Ramos (cell line): Measurements from ENCODE around the gene HARS2.
"Not testable (repeated sequence)": the region's sequence is repeated elsewhere in the genome, so short reads cannot be mapped to it uniquely, and the experiment has no call there.

ENCODE experiments used
- in situ Hi-C: fragments of 300-500 bp; cut with MboI; formaldehyde crosslinking; loops from one replicate; pipeline ENCODE4 v1.14.3; 2022; ENCODE audit warnings: low sequenced_read_pairs; ENCODE audit not compliant: unreplicated experiment

Gene HARS2

GRCh38 chr5:140696891-140697492 is 5.7 kb downstream of the HARS2 start:
- in situ Hi-C loops = no loop called here

GRCh38 chr5:140700177-140701144 is 9.2 kb downstream of the HARS2 start, which contains the start of gene ZMAT2:
Gene ZMAT2, plus strand, starts transcription at chr5:140700447. Its CDS starts 14 bp downstream, at chr5:140700461.
- in situ Hi-C loops = no loop called here

GRCh38 chr5:140707812-140708211 is 16.6 kb downstream of the HARS2 start:
- in situ Hi-C loops = loop anchor here (5.0 kb wide), 1 partner anchor 341 kb away; no protein-coding TSS in a partner anchor

- in situ Hi-C loops = loop anchor here (5.0 kb wide), 1 partner anchor 341 kb away; no protein-coding TSS in a partner anchor
Measured at GRCh38 chr5:140708787-140709186, 17.5 kb downstream of the HARS2 start.

- in situ Hi-C loops = loop anchor here (10.0 kb wide), 1 partner anchor 476 kb away; no protein-coding TSS in a partner anchor
Measured at GRCh38 chr5:140710899-140711552, 19.8 kb downstream of the HARS2 start.

GRCh38 chr5:140711794-140712193 is 20.5 kb downstream of the HARS2 start:
- in situ Hi-C loops = loop anchor here (10.0 kb wide), 1 partner anchor 477 kb away; no protein-coding TSS in a partner anchor

- in situ Hi-C loops = loop anchor here (10.0 kb wide), 1 partner anchor 479 kb away; no protein-coding TSS in a partner anchor
Measured at GRCh38 chr5:140713562-140714094, 22.4 kb downstream of the HARS2 start.

- in situ Hi-C loops = loop anchor here (10.0 kb wide), 1 partner anchor 481 kb away; no protein-coding TSS in a partner anchor
Measured at GRCh38 chr5:140716238-140716637, 25.0 kb downstream of the HARS2 start.

GRCh38 chr5:140718266-140718592 is 27.0 kb downstream of the HARS2 start:
- in situ Hi-C loops = loop anchor here (10.0 kb wide), 1 partner anchor 483 kb away; no protein-coding TSS in a partner anchor

GRCh38 chr5:140720738-140721137 is 29.5 kb downstream of the HARS2 start:
- in situ Hi-C loops = not testable (repeated sequence)

GRCh38 chr5:140721395-140721794 is 30.1 kb downstream of the HARS2 start:
- in situ Hi-C loops = not testable (repeated sequence)

- in situ Hi-C loops = no loop called here
Measured at GRCh38 chr5:140725799-140726471, 34.7 kb downstream of the HARS2 start.

- in situ Hi-C loops = no loop called here
Measured at GRCh38 chr5:140733098-140733497, 41.8 kb downstream of the HARS2 start.

- in situ Hi-C loops = no loop called here
Measured at GRCh38 chr5:140734354-140734753, 43.1 kb downstream of the HARS2 start.

- in situ Hi-C loops = no loop called here
Measured at GRCh38 chr5:140737486-140737885, 46.2 kb downstream of the HARS2 start.

- in situ Hi-C loops = no loop called here
Measured at GRCh38 chr5:140741967-140742366, 50.7 kb downstream of the HARS2 start.
